Skeletal muscle satellite cell (primary cell): ENCODE measurements around the gene TENT4A.

Experiments
- H3K27me3 ChIP-seq: 2 replicates; pipeline ENCODE4 v1.7.0; 2013; ENCODE audit warnings: low read length; ENCODE audit not compliant: control insufficient read depth, insufficient read depth
- H3K36me3 ChIP-seq: 2 replicates; pipeline ENCODE4 v1.7.0; 2013; ENCODE audit warnings: mild to moderate bottlenecking, control low read depth, low read length; ENCODE audit not compliant: insufficient read depth
- H3K4me1 ChIP-seq: 2 replicates; pipeline ENCODE4 v1.7.0; 2013; ENCODE audit warnings: low read length; ENCODE audit not compliant: control insufficient read depth, insufficient read depth
- H3K4me2 ChIP-seq: 2 replicates; pipeline ENCODE4 v1.7.0; 2013; ENCODE audit warnings: mild to moderate bottlenecking, low read length
- H3K4me3 ChIP-seq: 2 replicates; pipeline ENCODE4 v1.7.0; 2013; ENCODE audit warnings: low read length
- H3K9ac ChIP-seq: 2 replicates; pipeline ENCODE4 v1.7.0; 2013; ENCODE audit warnings: mild to moderate bottlenecking, low read depth, low read length, moderate library complexity
- H3K9me3 ChIP-seq: replicated peaks from 2 replicates; pipeline ENCODE4 v1.7.0; 2013; ENCODE audit warnings: mild to moderate bottlenecking, control low read depth, low read length

The TENT4A gene

GRCh38 chr5:6680922-6681321 is 32.3 kb upstream of the TENT4A start:
- Histone ChIP-seq H3K4me1 (no peaks in the 10 kb centered on the region), H3K9me3 (no peaks in the 10 kb centered on the region), H3K27me3 (no peaks in the 10 kb centered on the region), H3K9ac (no peak overlapping the region), H3K4me3 (no peak overlapping the region), H3K36me3 (no peaks in the 10 kb centered on the region), H3K4me2 (no peak overlapping the region)

- Histone ChIP-seq H3K9ac (no peak overlapping the region), H3K4me3 (no peak overlapping the region), H3K9me3 (no peaks in the 10 kb centered on the region), H3K4me1 (no peaks in the 10 kb centered on the region), H3K36me3 (no peaks in the 10 kb centered on the region), H3K4me2 (no peak overlapping the region), H3K27me3 (no peaks in the 10 kb centered on the region)
Observed at GRCh38 chr5:6681682-6682081, 31.6 kb upstream of the TENT4A start.

- Histone ChIP-seq H3K27me3 (no peaks in the 10 kb centered on the region), H3K36me3 (no peaks in the 10 kb centered on the region), H3K4me3 (no peak overlapping the region), H3K9me3 (no peaks in the 10 kb centered on the region), H3K4me1 (no peaks in the 10 kb centered on the region), H3K9ac (no peak overlapping the region), H3K4me2 (no peak overlapping the region)
Observed at GRCh38 chr5:6682239-6682638, 31.0 kb upstream of the TENT4A start.

- H3K4me1 ChIP-seq: no peaks in the 10 kb centered on the region
- no peaks in the 10 kb centered on the region for H3K36me3 ChIP-seq
- H3K4me3 ChIP-seq: no peak overlapping the region
- no peaks in the 10 kb centered on the region for H3K27me3 ChIP-seq
- H3K9ac ChIP-seq: no peak overlapping the region
- H3K4me2 ChIP-seq: no peak overlapping the region
- no peaks in the 10 kb centered on the region for H3K9me3 ChIP-seq
Observed at GRCh38 chr5:6683241-6683640, 30.0 kb upstream of the TENT4A start.

- H3K9me3 ChIP-seq: no peaks in the 10 kb centered on the region
- no peak overlapping the region for H3K4me2 ChIP-seq
- no peak overlapping the region for H3K4me3 ChIP-seq
- no peak overlapping the region for H3K9ac ChIP-seq
- no peaks in the 10 kb centered on the region for H3K4me1 ChIP-seq
- H3K36me3 ChIP-seq: no peaks in the 10 kb centered on the region
- H3K27me3 ChIP-seq: no peaks in the 10 kb centered on the region
Observed at GRCh38 chr5:6684075-6684474, 29.2 kb upstream of the TENT4A start.

GRCh38 chr5:6686501-6686900 is 26.7 kb upstream of the TENT4A start:
- no peaks in the 10 kb centered on the region for H3K36me3 ChIP-seq
- peak overlapping the region; percentile 86 for H3K4me2 ChIP-seq
- no peak overlapping the region for H3K4me3 ChIP-seq
- peaks cover 7% of the 10 kb centered on the region for H3K27me3 ChIP-seq
- H3K9me3 ChIP-seq: no peaks in the 10 kb centered on the region
- no peaks in the 10 kb centered on the region for H3K4me1 ChIP-seq
- H3K9ac ChIP-seq: no peak overlapping the region

GRCh38 chr5:6686915-6687409 is 26.3 kb upstream of the TENT4A start:
- Histone ChIP-seq H3K9ac (no peak overlapping the region), H3K36me3 (no peaks in the 10 kb centered on the region), H3K4me1 (no peaks in the 10 kb centered on the region), H3K4me3 (peak overlapping the region; percentile 66), H3K9me3 (no peaks in the 10 kb centered on the region), H3K4me2 (peak overlapping the region; percentile 86), H3K27me3 (peaks cover 9% of the 10 kb centered on the region)

GRCh38 chr5:6687505-6687904 is 25.7 kb upstream of the TENT4A start:
- Histone ChIP-seq H3K9me3 (no peaks in the 10 kb centered on the region), H3K4me1 (no peaks in the 10 kb centered on the region), H3K4me3 (peak overlapping the region; percentile 66), H3K4me2 (peak overlapping the region; percentile 86), H3K9ac (no peak overlapping the region), H3K36me3 (no peaks in the 10 kb centered on the region), H3K27me3 (peaks cover 11% of the 10 kb centered on the region)

GRCh38 chr5:6692906-6693305 is 20.3 kb upstream of the TENT4A start:
- Histone ChIP-seq H3K9ac (no peak overlapping the region), H3K4me1 (no peaks in the 10 kb centered on the region), H3K4me3 (no peak overlapping the region), H3K4me2 (no peak overlapping the region), H3K36me3 (no peaks in the 10 kb centered on the region), H3K9me3 (no peaks in the 10 kb centered on the region), H3K27me3 (peaks cover 19% of the 10 kb centered on the region)

GRCh38 chr5:6698696-6699095 is 14.5 kb upstream of the TENT4A start:
- H3K27me3 ChIP-seq: peaks cover 7% of the 10 kb centered on the region
- no peak overlapping the region for H3K4me2 ChIP-seq
- H3K36me3 ChIP-seq: no peaks in the 10 kb centered on the region
- H3K9me3 ChIP-seq: no peaks in the 10 kb centered on the region
- peaks cover 3% of the 10 kb centered on the region for H3K4me1 ChIP-seq
- H3K9ac ChIP-seq: no peak overlapping the region
- no peak overlapping the region for H3K4me3 ChIP-seq

GRCh38 chr5:6699357-6699756 is 13.9 kb upstream of the TENT4A start:
- Histone ChIP-seq H3K9me3 (no peaks in the 10 kb centered on the region), H3K9ac (no peak overlapping the region), H3K27me3 (peaks cover 7% of the 10 kb centered on the region), H3K4me1 (peaks cover 9% of the 10 kb centered on the region), H3K36me3 (no peaks in the 10 kb centered on the region), H3K4me3 (no peak overlapping the region), H3K4me2 (no peak overlapping the region)

- no peak overlapping the region for H3K9ac ChIP-seq
- no peak overlapping the region for H3K4me3 ChIP-seq
- H3K4me1 ChIP-seq: peaks cover 18% of the 10 kb centered on the region
- no peaks in the 10 kb centered on the region for H3K36me3 ChIP-seq
- H3K9me3 ChIP-seq: no peaks in the 10 kb centered on the region
- H3K27me3 ChIP-seq: peaks cover 7% of the 10 kb centered on the region
- H3K4me2 ChIP-seq: no peak overlapping the region
Observed at GRCh38 chr5:6700074-6700684, 13.1 kb upstream of the TENT4A start.
